Measurements from ENCODE around the gene ANKRD30BL. TPM values are rescaled to one million over a fixed set of nuclear protein-coding genes. Genes with fewer than 3 reads are reported as not detected.

The ANKRD30BL gene
- 47.0 TPM for total RNA-seq

GRCh38 chr2:132161161-132162124, at the start of gene ANKRD30BL:
TSS of gene ANKRD30BL (minus strand) at chr2:132161952. CDS start at chr2:132161705, 247 bp downstream.

Small RNA genes lying within 50 kb of the gene (small RNA-seq; reads per million reads assigned to genes)
- gene RNU6-1132P (ENCODE audit: low replicate concordance) = not detected
